Left ventricle myocardium inferior (tissue), 1 donor: ENCODE data around the gene HIPK2. TPM values are rescaled to one million over a fixed set of nuclear protein-coding genes. Genes with fewer than 3 reads are reported as not detected.

Experiments used
- DNase-seq: peaks from one replicate; pipeline ENCODE4 v3.0.0-alpha.2; 2020
- H3K27ac ChIP-seq: fragments of 200-600 bp; replicated peaks from 2 replicates; pipeline ENCODE4 v1.8.0; 2021
- H3K27me3 ChIP-seq: fragments of 200-600 bp; 2 replicates; pipeline ENCODE4 v1.8.0; 2021; ENCODE audit warnings: low read depth
- H3K36me3 ChIP-seq: fragments of 200-600 bp; 2 replicates; pipeline ENCODE4 v1.8.0; 2021
- H3K4me1 ChIP-seq: fragments of 200-600 bp; 2 replicates; pipeline ENCODE4 v1.8.0; 2021
- H3K4me3 ChIP-seq: fragments of 200-600 bp; 2 replicates; pipeline ENCODE4 v1.8.0; 2021; ENCODE audit warnings: mild to moderate bottlenecking, moderate library complexity
- H3K9me3 ChIP-seq: fragments of 200-600 bp; replicated peaks from 2 replicates; pipeline ENCODE4 v1.8.0; 2021
- CTCF ChIP-seq: fragments of 200-600 bp; IDR thresholded peaks from 2 replicates; pipeline ENCODE4 v1.8.0; 2021; ENCODE audit warnings: antibody characterized with exemption, mild to moderate bottlenecking, borderline replicate concordance
- intact Hi-C: fragments of 100-400 bp; cut with micrococcal nuclease; formaldehyde crosslinking; loops from one replicate; pipeline ENCODE4 v1.11.0; 2022
- total RNA-seq: library from RNA; stranded (reverse); fragmentation: NEBNext Ultra II Directional; extraction: Animal tissue kit (Norgen Biotek cat#: 25700); gene quantifications from one replicate; pipeline ENCODE4 v1.2.1, GENCODE V29; 2021
- donor health status: DM: no; HTN: yes; CAD: no; lungs with severe emphysema.

HIPK2 gene
- total RNA-seq, 1 donor from 2014 or later = 127 TPM

DNA sequence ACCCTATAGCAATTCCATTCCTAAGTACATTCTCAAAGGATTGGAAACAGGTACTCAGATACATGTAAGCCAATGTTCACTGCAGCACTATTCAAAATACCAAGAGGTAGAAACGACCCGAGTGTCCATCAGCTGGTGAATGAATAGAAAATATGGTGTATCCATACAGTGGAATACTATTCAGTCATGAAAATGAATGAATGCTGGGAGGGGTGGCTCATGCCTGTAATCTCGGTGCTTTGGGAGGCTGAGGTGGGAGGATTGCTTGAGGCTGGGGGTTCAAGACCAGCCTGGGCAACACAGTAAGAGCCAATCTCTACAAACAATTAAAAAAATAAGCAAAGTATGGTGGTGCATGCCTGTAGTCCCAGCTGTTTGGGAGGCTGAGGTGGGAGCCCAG, 191.5 kb downstream of the HIPK2 start:
- no peak for TF ChIP-seq CTCF
- peaks cover 98% of the 10 kb centered on the region for H3K36me3 ChIP-seq
- H3K9me3 ChIP-seq = no peaks in the 10 kb centered on the region
- peaks cover 8% of the 10 kb centered on the region for H3K4me1 ChIP-seq
- H3K27me3 ChIP-seq = no peaks in the 10 kb centered on the region
- no peak for DNase-seq
- intact Hi-C loops = no loop called here
- no peak overlapping the region for H3K27ac ChIP-seq
- no peak overlapping the region for H3K4me3 ChIP-seq

DNA sequence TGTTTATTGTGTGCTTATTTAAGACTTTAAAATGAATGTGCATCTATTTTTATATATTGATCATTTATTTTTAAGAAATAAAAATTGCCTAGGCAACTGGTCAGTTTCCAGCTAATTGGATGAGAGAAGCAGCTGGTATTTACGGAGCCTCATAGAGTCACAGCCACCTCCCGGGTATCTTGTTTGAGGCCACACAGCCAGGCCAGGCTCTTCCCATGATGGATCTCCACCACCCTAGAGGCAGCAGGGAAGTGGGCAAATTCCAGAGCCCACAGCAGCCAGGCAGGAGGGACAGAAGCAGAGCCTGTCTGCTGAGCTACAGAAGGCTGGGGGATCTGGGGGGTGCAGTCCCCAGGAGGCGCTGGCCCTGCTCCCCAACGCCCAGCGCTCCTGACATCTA, 192.8 kb downstream of the HIPK2 start:
- intact Hi-C loops = no loop called here
- TF ChIP-seq CTCF = no peak
- Histone ChIP-seq H3K4me3 (no peak overlapping the region), H3K36me3 (peaks cover 97% of the 10 kb centered on the region), H3K27ac (no peak overlapping the region), H3K4me1 (peaks cover 8% of the 10 kb centered on the region), H3K9me3 (no peaks in the 10 kb centered on the region), H3K27me3 (no peaks in the 10 kb centered on the region)
- no peak for DNase-seq

DNA sequence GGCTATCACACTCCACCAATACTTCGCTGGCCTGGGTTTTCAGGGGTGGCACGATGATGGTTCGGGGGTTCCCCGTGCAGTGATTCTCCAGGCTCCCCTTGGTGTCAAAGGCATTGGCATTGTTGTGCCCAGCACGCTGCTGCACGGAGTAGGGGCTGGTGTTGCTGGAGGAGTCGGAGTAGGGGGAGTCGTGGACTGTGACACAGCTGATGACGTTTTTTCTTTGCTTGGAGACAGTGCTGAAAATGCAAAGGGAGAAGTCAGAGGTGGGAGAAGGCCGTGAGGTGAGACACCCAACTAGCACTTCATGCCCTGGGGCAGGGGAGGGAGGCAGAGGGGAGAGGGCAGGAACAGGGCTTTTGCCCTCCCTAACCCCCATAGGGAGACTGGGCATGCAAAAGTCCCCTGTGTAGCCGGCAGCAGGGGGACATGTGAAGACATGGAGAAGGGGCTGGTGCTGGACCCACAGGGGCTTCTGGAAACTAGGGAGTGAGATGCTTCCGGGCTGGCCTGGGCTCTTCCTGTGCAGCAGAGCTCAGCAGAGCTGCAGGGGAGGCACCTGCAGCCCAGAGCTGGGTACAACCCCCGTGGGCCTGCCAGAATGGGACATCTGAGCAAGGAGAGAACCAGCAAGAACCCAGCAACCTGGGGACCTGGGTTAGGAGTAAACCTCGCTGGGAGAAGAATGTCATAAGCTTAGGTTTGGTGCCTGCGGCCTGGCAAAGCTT, 193.8 kb downstream of the HIPK2 start:
- no peaks in the 10 kb centered on the region for H3K9me3 ChIP-seq
- H3K27ac ChIP-seq = no peak overlapping the region
- TF ChIP-seq CTCF = no peak
- intact Hi-C loops = no loop called here
- DNase-seq = no peak
- peaks cover 6% of the 10 kb centered on the region for H3K4me1 ChIP-seq
- H3K4me3 ChIP-seq = no peak overlapping the region
- peaks cover 96% of the 10 kb centered on the region for H3K36me3 ChIP-seq
- no peaks in the 10 kb centered on the region for H3K27me3 ChIP-seq

GRCh38 chr7:139582671-139583155, 195.1 kb downstream of the HIPK2 start:
- intact Hi-C loops = no loop called here
- no peaks in the 10 kb centered on the region for H3K27me3 ChIP-seq
- no peak for TF ChIP-seq CTCF
- no peak overlapping the region for H3K27ac ChIP-seq
- no peak for DNase-seq
- peaks cover 97% of the 10 kb centered on the region for H3K36me3 ChIP-seq
- no peak overlapping the region for H3K4me3 ChIP-seq
- no peaks in the 10 kb centered on the region for H3K4me1 ChIP-seq
- H3K9me3 ChIP-seq = no peaks in the 10 kb centered on the region

DNA sequence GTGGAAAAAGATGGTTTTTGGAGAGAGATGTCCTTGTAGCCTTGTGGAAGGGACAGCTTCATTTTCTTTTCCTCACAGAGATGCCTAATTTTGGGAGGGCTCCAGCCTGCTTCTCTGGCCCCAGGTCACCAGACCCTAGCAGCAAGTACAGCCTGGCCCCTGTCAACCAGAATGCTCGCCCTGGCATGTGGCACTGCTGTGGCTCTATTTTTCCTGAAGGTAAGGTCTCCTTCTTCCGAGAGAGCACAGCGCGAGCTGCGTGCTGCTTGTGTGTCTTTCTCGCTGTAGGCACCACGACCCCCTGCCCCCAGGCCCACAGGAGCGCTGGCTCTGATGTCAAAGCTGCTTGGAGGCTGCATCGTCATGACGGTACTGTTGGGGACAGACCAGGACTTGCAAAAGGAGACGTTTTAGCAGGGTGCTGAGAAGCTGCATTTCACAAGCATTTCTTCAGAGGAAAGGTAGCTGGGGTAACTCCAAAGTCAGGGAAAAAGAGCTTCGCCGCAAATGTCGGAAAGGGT, 195.6 kb downstream of the HIPK2 start:
- Histone ChIP-seq H3K4me3 (no peak overlapping the region), H3K27ac (no peak overlapping the region), H3K27me3 (no peaks in the 10 kb centered on the region), H3K9me3 (no peaks in the 10 kb centered on the region), H3K36me3 (peaks cover 97% of the 10 kb centered on the region), H3K4me1 (no peaks in the 10 kb centered on the region)
- TF ChIP-seq CTCF = no peak
- intact Hi-C loops = no loop called here
- no peak for DNase-seq
